Gastrocnemius medialis (tissue), 4 donors: ENCODE data around the gene DNAJB6. TPM values are rescaled to one million over a fixed set of nuclear protein-coding genes. Genes with fewer than 3 reads are reported as not detected.
A peak's percentile ranks its signal among the peaks of the same experiment; 100 is the strongest.
"Not testable (repeated sequence)": the region's sequence is repeated elsewhere in the genome, so short reads cannot be mapped to it uniquely, and the experiment has no call there.

ENCODE experiments used
- ATAC-seq, 2 donors: fragments of 150-250 bp; one replicate each; pipeline ENCODE4 v1.9.1; 2016
- DNase-seq, 2 donors: peaks; one replicate each; pipeline ENCODE4 v3.0.0-alpha.2; 2019
- H3K27ac ChIP-seq, 4 donors: fragments of 200-600 bp; sonication (generic); 1 replicate in 1 of 4; 2 replicates in 3 of 4; pipeline ENCODE4 v1.5.1; 2016 to 2018; ENCODE audit warnings: mild to moderate bottlenecking in 2 of 4, moderate library complexity in 1 of 4
- H3K27me3 ChIP-seq, 3 donors: fragments of 200-600 bp; sonication (generic) in 2 of 3; 1 replicate in 1 of 3; 2 replicates in 2 of 3; pipeline versions ENCODE4 v1.5.1 to v1.6.0; 2016 to 2019; ENCODE audit warnings: mild to moderate bottlenecking in 1 of 3, moderate library complexity in 1 of 3
- H3K36me3 ChIP-seq, 2 donors: fragments of 200-600 bp; sonication (generic) in 1 of 2; one replicate each; pipeline ENCODE4 v1.5.1; 2017 to 2018
- H3K4me1 ChIP-seq, 2 donors: fragments of 200-600 bp; sonication (generic) in 1 of 2; one replicate each; pipeline ENCODE4 v1.5.1; 2016 to 2017; ENCODE audit warnings: mild to moderate bottlenecking in 2 of 2
- H3K4me3 ChIP-seq, 4 donors: fragments of 200-600 bp; sonication (generic) in 3 of 4; 1 replicate in 1 of 4; 2 replicates in 3 of 4; pipeline ENCODE4 v1.5.1; 2016 to 2019; ENCODE audit warnings: mild to moderate bottlenecking in 2 of 4
- H3K9me3 ChIP-seq, 3 donors: fragments of 200-600 bp; sonication (generic) in 2 of 3; 1 replicate in 1 of 3; 2 replicates in 2 of 3; pipeline ENCODE4 v1.5.1; 2016 to 2019
- CTCF ChIP-seq, 5 experiments: fragments of 450-650 bp in 3 of 5; fragments of 200-600 bp in 2 of 5; sonication (generic) in 2 of 5; IDR thresholded peaks in 4 of 5; conservative IDR thresholded peaks in 1 of 5; 1 replicate in 4 of 5; 2 replicates in 1 of 5; pipeline ENCODE4 v1.5.1; 2016 to 2019; ENCODE audit warnings: antibody characterized with exemption in 5 of 5, mild to moderate bottlenecking in 3 of 5, moderate library complexity in 3 of 5
- POLR2A ChIP-seq, 2 donors: fragments of 450-650 bp; IDR thresholded peaks; one replicate each; pipeline ENCODE4 v1.6.1; 2017; ENCODE audit warnings: antibody characterized with exemption in 2 of 2, mild to moderate bottlenecking in 2 of 2, moderate library complexity in 2 of 2
- in situ Hi-C, 4 donors: fragments of 200-750 bp; cut with MboI; loops; one replicate each; pipeline versions ENCODE4 v1.15.0 to v1.8.0; 2017; ENCODE audit warnings: low sequenced_read_pairs in 4 of 4
- intact Hi-C: fragments of 100-400 bp; cut with DNase I; formaldehyde crosslinking; loops from one replicate; pipeline ENCODE4 v1.15.1; 2023; ENCODE audit warnings: low total_unique reads
- total RNA-seq, 4 donors: library from RNA; depleted of rRNA; stranded (reverse); fragments of >200 nt; gene quantifications; one replicate each; pipeline versions ENCODE4 v1.1.0 to v1.2.3, GENCODE V29; 2016

DNAJB6 gene
- total RNA-seq, 4 donors from 2014 or later, result 130 to 269 (median 188) TPM

GRCh38 chr7:157446322-157446721 is 109.5 kb downstream of the DNAJB6 start:
- ATAC-seq, result no peak
- no peaks in the 10 kb centered on the region for H3K27me3 ChIP-seq
- in situ Hi-C loops, result no loop called here
- no peaks in the 10 kb centered on the region for H3K4me1 ChIP-seq
- no peak overlapping the region for H3K4me3 ChIP-seq
- TF ChIP-seq CTCF (IDR thresholded peaks at IDR 0.05 in 4 of 5, conservative IDR thresholded peaks at IDR 0.05 in 1 of 5) (no peak), POLR2A (IDR thresholded peaks at IDR 0.05) (no peak)
- H3K36me3 ChIP-seq, result no peaks in the 10 kb centered on the region
- H3K9me3 ChIP-seq, result no peaks in the 10 kb centered on the region
- peak in 1 of 2 donors; percentile 5 for DNase-seq
- intact Hi-C loops, result no loop called here
- no peak overlapping the region for H3K27ac ChIP-seq

DNA sequence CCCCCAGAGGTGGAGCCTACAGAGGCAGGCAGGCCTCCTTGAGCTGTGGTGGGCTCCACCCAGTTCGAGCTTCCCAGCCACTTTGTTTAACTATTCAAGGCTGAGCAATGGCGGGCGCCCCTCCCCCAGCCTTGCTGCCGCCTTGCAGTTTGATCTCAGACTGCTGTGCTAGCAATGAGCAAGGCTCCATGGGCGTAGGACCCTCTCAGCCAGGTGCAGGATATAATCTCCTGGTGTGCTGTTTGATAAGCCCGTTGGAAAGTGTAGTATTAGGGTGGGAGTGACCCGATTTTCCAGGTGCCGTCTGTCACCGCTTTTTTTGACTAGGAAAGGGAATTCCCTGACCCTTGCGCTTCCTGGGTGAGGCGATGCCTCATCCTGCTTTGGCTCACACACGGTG is 117.2 kb downstream of the DNAJB6 start:
- in situ Hi-C loops, intact Hi-C loops, H3K36me3 ChIP-seq, H3K27me3 ChIP-seq, H3K4me1 ChIP-seq, ATAC-seq, H3K9me3 ChIP-seq, H3K27ac ChIP-seq, H3K4me3 ChIP-seq: not testable (repeated sequence)
- peak in 1 of 2 donors; percentile 1 for DNase-seq

DNA sequence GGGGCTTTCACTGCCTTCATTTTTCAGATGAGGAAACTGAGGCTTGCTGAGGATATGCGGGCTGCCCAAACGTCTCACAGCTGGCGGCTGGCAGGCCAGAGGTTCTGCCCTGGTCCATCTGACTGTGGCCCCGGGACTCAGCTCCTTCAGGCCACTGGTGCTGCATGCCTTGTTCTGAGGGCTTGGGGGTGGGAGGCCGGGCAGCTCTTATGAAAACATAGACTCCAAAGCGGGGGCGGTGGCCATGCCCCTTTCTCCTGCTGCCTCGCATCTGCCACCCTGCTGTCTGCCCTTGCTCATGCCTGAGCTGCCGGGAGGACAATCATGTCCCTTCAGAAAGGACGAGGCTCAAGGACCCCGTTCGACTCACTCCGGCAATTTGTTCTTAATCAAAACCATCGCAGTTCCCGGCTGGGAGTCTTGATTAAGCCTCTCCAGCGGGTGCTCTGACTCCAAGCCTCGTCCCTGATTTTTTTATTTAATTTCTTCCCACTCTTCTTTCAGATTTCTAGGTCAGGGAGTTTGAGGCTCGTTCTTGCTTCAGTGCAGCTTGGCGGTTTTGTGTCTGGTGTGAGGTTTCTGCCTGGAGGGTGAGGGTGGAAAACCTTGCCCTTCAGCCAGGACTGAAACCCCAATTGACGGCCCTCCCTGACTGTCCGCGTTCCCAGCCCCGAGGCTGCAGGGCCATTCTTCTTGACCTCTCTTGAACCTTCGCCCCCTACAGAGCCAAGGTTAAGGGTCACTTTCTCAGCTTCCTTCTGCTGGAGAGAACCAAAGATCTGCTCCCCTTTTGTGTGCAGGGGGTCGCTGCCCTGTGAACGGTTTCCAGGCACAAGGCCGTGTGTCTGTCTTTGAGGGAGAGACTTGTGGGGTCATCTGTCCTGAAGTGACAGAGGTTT is 120.8 kb downstream of the DNAJB6 start:
- TF ChIP-seq CTCF (IDR thresholded peaks at IDR 0.05 in 4 of 5, conservative IDR thresholded peaks at IDR 0.05 in 1 of 5) (no peak), POLR2A (IDR thresholded peaks at IDR 0.05) (no peak)
- in situ Hi-C loops (no loop called here), intact Hi-C loops (no loop called here)
- Histone ChIP-seq H3K27me3 (no peaks in the 10 kb centered on the region), H3K27ac (no peak overlapping the region), H3K4me3 (no peak overlapping the region), H3K9me3 (no peaks in the 10 kb centered on the region), H3K36me3 (no peaks in the 10 kb centered on the region), H3K4me1 (no peaks in the 10 kb centered on the region)
- ATAC-seq, result no peak
- peak in 1 of 2 donors; percentile 1 for DNase-seq

- H3K36me3 ChIP-seq, result no peaks in the 10 kb centered on the region
- H3K9me3 ChIP-seq, result no peaks in the 10 kb centered on the region
- no peak overlapping the region for H3K4me3 ChIP-seq
- no peak overlapping the region for H3K27ac ChIP-seq
- no peaks in the 10 kb centered on the region for H3K27me3 ChIP-seq
- intact Hi-C loops (no loop called here), in situ Hi-C loops (no loop called here)
- H3K4me1 ChIP-seq, result no peaks in the 10 kb centered on the region
- TF ChIP-seq CTCF (IDR thresholded peaks at IDR 0.05 in 4 of 5, conservative IDR thresholded peaks at IDR 0.05 in 1 of 5) (no peak), POLR2A (IDR thresholded peaks at IDR 0.05) (no peak)
- DNase-seq (no peak), ATAC-seq (no peak)
These were observed 121.4 kb downstream of the DNAJB6 start for GRCh38 chr7:157458254-157458633.

GRCh38 chr7:157459966-157460365 is 123.2 kb downstream of the DNAJB6 start:
- Histone ChIP-seq H3K9me3 (no peaks in the 10 kb centered on the region), H3K27ac (no peak overlapping the region), H3K27me3 (peaks cover 0 to 5% (median 0%) of the 10 kb centered on the region in 3 donors), H3K4me1 (no peaks in the 10 kb centered on the region), H3K4me3 (no peak overlapping the region), H3K36me3 (no peaks in the 10 kb centered on the region)
- in situ Hi-C loops, result no loop called here
- intact Hi-C loops, result no loop called here
- TF ChIP-seq CTCF (IDR thresholded peaks at IDR 0.05 in 4 of 5, conservative IDR thresholded peaks at IDR 0.05 in 1 of 5) (no peak), POLR2A (IDR thresholded peaks at IDR 0.05) (no peak)
- DNase-seq (peak in 1 of 2 donors; percentile 2), ATAC-seq (no peak)
